Measurements from ENCODE around the gene CEP63. TPM values are rescaled to one million over a fixed set of nuclear protein-coding genes. Genes with fewer than 3 reads are reported as not detected.

Gene CEP63
- total RNA-seq, 2 donors from 2014 or later = 19.2 to 30.0 TPM

GRCh38 chr3:134623615-134624245, 137.9 kb downstream of the CEP63 start:
- ATAC-seq (no peak), DNase-seq (no peak)

More at GRCh38 chr3:134623615-134624245, 137.9 kb downstream of the CEP63 start:
- Histone ChIP-seq H3K4me3 (no peak overlapping the region), H3K36me3 (replicated peaks in 1 of 2; ENCODE audit: insufficient read depth in 1 of 2, low read depth in 2 of 2) (no peaks in the 10 kb centered on the region), H3K27ac (no peak overlapping the region), H3K27me3 (no peaks in the 10 kb centered on the region), H3K4me1 (no peaks in the 10 kb centered on the region), H3K9me3 (no peaks in the 10 kb centered on the region)
- intact Hi-C loops (cut with DNase I) = no loop called here
- no peak for TF ChIP-seq CTCF (IDR thresholded peaks at IDR 0.05)
- TF ChIP-seq POLR2A (IDR thresholded peaks at IDR 0.05) = no peak
- WGBS, 2 donors = 82 to 92% methylated on average over 7 of the region's 7 CpGs

Other genes starting within 250 kb of the CEP63 start
- 10 to 100 TPM; 36.1 to 43.2 TPM for gene RYK, start 235.2 kb upstream of the CEP63 start, total RNA-seq
- gene AMOTL2, start 111.6 kb upstream of the CEP63 start, total RNA-seq = 10 to 100 TPM; 65.1 to 71.5 TPM
- gene ANAPC13, start 72 bp upstream of the CEP63 start, total RNA-seq = 10 to 100 TPM; 21.3 to 36.3 TPM
- gene KY, start 165.0 kb downstream of the CEP63 start, total RNA-seq = under 1 TPM in 1 of 2 donors, not detected in 1; 0.26 TPM

Measured in body of pancreas (tissue), 4 donors.